GM21381 (cell line): ENCODE results near the gene ELMOD1.

Source experiments
- ATAC-seq: cut with Tn5 transposase; IDR thresholded peaks from one replicate; pipeline ENCODE4 v1.9.1; 2021; ENCODE audit warnings: mild to moderate bottlenecking, moderate library complexity; ENCODE audit not compliant: unreplicated experiment

Gene ELMOD1

GRCh38 chr11:107683061-107683460, 92.1 kb downstream of the ELMOD1 start:
- no peak for ATAC-seq

DNA sequence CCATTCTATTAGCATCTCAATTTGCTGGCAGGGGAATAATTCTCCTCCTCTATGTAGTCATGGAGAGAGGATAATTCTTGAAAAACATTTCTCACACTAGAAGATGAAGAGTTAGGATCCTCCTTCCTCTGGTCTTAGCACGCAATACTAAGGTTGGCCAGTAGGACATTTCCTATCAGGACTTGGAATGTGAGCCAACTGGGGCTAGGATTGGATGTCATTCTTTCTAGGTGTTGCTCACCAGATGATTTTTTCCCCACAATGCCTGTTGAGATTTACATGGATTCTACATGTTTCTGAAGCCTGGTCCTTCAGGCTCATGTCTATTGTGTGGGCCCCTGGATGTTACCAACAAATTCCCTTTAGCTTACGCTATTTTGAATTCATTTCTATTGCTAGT, 92.9 kb downstream of the ELMOD1 start:
- no peak for ATAC-seq

DNA sequence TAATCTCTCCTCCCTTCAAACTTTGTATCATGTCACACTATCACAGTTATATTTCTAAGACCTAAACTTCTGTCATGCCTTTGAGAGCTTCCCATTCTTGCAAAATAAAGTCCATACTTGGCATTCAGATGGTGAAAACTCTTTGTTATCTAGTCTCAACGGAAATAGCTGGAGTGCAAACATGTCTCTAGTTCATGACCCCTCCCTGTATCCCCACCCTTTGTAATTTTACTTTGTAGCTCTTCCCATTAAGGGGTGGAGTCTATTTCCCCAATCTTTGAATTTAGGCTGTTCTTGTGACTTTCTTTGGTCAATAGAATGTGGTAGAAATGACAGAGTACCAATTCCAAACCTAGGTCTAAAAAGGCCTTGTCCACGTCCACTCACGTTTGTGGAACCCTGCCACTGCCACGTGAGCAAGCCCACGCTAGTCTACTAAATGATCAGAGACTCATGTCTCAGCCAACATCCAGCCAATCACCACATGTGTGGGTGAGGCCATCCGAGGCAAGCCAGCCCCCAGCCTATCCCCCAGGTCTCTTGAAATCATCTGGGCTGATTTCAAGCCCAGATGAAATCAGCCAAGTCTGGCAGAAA, 97.5 kb downstream of the ELMOD1 start:
- no peak for ATAC-seq

- no peak for ATAC-seq
Observed at GRCh38 chr11:107689317-107690202, 98.6 kb downstream of the ELMOD1 start.

DNA sequence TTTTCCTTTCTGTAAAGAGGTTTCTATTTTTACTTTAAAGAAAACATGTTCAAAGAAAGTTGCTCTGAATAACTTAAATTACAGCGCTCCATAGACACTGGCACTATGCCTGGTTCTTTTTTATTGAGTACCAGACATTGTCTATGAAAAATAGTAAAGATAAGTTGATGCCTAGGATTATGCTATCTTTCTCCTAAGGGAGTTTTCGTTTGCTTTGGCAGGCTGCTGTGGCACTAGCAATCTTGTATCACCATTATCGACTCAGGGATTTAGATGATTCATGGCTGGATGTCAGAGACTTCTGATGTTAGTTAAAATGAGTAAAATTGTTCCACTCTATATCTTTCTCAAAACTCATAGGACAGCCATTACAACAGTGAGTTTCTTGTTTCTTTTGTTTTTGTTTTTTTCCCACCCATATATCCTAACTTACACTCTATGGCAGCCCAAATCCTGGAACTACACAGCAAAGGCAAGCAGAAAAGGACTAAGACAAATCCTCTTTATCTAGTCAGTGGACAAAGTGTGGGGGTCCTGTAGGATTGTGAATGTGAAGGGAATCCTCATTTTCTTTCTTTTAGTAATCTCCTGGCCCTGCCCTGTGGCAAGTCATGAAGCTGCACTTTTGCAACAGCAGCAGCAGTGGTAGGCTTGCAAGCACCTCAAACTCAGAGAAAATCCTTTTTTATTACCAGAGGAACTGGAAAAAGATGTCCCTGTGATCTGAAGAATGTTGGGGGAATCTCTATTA, 100.2 kb downstream of the ELMOD1 start:
- ATAC-seq, result no peak

DNA sequence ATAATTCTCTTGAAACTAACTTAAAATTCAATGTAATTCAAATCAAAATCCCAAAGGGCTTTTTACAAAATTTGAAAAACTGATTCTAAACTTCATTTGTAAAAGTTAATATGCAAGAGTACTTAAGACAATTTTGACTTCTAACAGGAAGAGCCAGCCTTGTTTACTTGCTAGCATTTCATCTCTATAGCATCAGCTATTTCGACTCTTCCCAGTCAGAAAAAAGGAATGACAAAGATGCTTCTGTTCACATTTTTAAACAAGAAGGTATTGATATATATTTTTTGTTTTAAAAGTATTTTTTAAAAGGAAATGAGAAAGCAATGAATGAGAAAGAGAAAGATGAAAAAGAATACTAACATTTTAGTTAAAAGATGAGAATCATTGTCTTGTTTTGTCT, 104.5 kb downstream of the ELMOD1 start:
- ATAC-seq, result no peak

- ATAC-seq, result no peak
Observed at GRCh38 chr11:107696140-107696539, 105.2 kb downstream of the ELMOD1 start.

GRCh38 chr11:107697291-107697690, 106.3 kb downstream of the ELMOD1 start:
- ATAC-seq, result no peak

DNA sequence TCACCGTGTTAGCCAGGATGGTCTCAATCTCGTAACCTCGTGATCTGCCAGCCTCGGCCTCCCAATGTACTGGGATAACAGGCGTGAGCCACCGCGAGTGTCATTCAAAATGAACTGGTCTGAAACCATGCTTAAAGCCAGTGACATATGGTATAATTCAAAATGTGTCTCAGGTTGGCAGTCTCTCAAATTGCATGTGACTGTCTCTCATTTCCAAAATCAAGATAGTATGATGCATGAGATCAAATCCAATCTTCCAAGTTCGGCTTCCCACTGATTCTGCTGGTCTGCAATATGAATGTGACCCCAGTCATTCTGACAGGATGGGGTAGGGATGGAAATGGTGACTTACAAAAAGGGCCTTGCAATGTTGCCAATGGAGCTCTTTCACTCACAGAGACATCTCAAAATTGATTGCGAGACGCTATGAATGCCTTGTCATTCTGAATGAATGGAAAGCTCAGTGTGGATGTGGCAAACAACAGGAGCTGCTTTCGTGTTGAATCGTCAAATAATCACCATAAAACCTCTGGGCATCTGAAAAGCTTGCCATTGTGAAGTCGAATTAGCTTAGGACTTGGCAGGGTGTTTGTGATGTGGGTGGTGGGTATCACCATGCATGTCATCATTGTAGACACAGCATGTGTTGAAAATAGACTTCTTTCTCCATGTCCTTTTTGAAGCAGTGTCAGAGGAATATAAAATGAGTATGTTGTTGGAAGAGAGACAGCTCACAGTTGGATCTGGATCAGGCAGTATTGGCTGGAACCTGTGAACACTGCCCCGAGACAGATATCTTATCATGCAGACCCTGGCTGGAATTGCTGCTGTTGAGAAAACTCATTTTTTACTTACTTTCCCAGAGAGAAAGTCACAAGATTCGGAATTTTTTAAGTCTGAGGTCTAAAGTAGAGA, 108.7 kb downstream of the ELMOD1 start:
- no peak for ATAC-seq

DNA sequence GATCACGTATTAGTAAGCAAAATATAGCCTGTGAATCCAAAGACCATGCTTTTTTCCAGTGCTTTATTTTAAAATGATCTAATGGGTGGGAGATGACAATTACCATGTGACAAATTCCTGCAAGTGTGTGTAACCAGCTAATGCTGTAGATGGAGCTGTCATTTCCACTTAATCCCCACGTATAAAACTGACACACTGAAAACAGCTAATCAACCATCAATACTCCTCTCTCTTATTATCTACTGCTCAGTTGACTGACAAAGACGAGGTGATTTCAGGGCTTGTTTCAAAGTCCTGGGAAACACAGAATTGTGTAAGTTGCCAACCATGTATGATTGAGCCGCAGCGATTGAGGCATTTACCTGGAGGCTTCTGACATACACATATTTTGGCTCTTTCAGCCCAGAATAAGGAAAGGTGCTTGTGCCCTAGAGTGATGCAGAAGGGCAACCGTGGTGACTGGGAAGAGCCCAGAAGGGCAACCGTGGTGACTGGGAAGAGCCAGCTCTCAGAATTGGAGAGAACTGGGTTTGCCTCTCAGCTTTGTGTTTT, 111.2 kb downstream of the ELMOD1 start:
- no peak for ATAC-seq

GRCh38 chr11:107702723-107703122, 111.8 kb downstream of the ELMOD1 start:
- ATAC-seq, result no peak

DNA sequence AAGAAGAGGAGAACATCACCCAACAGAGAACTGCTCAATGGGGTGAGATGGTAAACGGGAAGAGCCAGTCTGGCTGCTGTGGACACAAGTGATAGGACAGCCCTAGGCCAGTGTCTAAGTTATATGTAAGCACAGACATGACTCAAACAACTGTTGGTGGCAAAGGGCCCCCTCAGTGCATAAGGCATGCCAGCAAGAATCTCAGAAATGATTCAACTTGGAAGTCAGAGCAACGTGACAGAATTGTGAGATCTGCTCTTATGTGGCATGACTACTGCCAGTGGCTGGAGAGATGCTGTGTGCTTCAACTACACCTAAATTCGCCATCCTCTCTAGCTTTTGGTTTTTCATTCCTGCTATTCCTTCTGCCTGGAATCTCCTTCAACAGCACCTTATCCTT, 113.5 kb downstream of the ELMOD1 start:
- no peak for ATAC-seq

DNA sequence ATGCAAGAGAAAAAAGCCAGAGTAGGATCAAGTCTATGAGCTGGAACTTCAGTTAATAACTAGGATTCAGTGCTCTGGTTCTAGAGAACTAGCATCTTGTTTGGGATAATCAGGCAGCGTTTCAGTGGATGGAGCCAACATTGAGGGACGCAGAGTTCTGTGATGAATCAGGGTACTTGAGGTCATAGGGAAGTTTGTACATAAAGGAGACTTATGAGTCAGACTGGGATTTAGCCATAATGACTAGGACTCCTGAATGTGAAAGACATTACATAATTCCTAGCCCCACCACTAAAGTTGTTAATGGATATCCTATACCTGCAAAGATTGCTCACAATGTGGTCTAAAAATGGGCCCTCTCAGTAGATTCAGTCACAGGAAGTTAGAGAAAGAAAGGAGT, 114.1 kb downstream of the ELMOD1 start:
- no peak for ATAC-seq

- no peak for ATAC-seq
Observed at GRCh38 chr11:107706531-107706930, 115.6 kb downstream of the ELMOD1 start.

DNA sequence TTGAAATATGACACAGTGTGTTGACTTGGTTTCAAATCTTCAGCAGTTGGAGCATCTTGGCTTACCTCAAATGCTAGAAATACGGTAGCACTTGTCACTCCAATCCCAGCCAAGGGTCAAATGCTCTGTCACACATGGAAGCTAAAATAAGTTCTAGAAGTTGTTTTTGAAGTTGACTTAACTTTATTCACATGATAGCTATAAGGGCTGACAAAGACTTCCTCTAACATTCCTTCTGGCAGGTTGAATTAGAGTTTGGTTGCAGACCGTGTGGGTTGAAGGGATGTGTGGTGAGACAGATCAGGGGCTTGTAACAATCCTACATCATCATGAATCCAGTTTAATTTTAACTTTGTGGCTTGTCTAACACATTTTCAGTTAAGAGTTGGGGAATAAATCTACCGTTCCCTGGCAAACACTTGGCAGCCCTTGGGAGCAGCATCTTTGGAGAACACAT, 116.3 kb downstream of the ELMOD1 start:
- ATAC-seq, result no peak

- no peak for ATAC-seq
Observed at GRCh38 chr11:107707807-107708206, 116.9 kb downstream of the ELMOD1 start.

- ATAC-seq, result no peak
Observed at GRCh38 chr11:107708792-107709191, 117.8 kb downstream of the ELMOD1 start.

GRCh38 chr11:107710301-107710700, 119.4 kb downstream of the ELMOD1 start:
- ATAC-seq, result no peak

GRCh38 chr11:107711861-107712755, 121.2 kb downstream of the ELMOD1 start, which contains the start of gene SLN:
SLN (minus strand) TSS chr11:107712056.
- ATAC-seq, result no peak
